Measurements from ENCODE around the gene OSBPL6. TPM values are rescaled to one million over a fixed set of nuclear protein-coding genes. Genes with fewer than 3 reads are reported as not detected.

The OSBPL6 gene
- total RNA-seq, 2 donors from 2014 or later, result 0.95 to 4.6 TPM

- DNase-seq (ENCODE audit: low spot score), result no peak
- Histone ChIP-seq H3K27ac (no peak overlapping the region), H3K4me1 (ENCODE audit: control insufficient read depth in 1 of 2, low read depth in 2 of 2) (peaks cover 0 to 20% of the 10 kb centered on the region in 2 donors), H3K27me3 (replicated peaks; ENCODE audit: insufficient read depth) (no peaks in the 10 kb centered on the region), H3K4me3 (no peak overlapping the region), H3K36me3 (no peaks in the 10 kb centered on the region), H3K9me3 (no peaks in the 10 kb centered on the region)
- ATAC-seq (ENCODE audit: insufficient number of reproducible peaks, low FRiP score, low read depth), result no peak
- no peak for TF ChIP-seq CTCF (IDR thresholded peaks at IDR 0.05)
Measured at GRCh38 chr2:178268435-178268834, 74.1 kb downstream of the OSBPL6 start.

GRCh38 chr2:178269438-178270224, 75.3 kb downstream of the OSBPL6 start:
- Histone ChIP-seq H3K4me1 (ENCODE audit: control insufficient read depth in 1 of 2, low read depth in 2 of 2) (peaks cover 0 to 20% of the 10 kb centered on the region in 2 donors), H3K36me3 (no peaks in the 10 kb centered on the region), H3K4me3 (no peak overlapping the region), H3K27me3 (replicated peaks; ENCODE audit: insufficient read depth) (no peaks in the 10 kb centered on the region), H3K9me3 (no peaks in the 10 kb centered on the region), H3K27ac (no peak overlapping the region)
- DNase-seq (ENCODE audit: low spot score), result no peak
- no peak for TF ChIP-seq CTCF (IDR thresholded peaks at IDR 0.05)
- ATAC-seq (ENCODE audit: insufficient number of reproducible peaks, low FRiP score, low read depth), result no peak

GRCh38 chr2:178270338-178270737, 76.0 kb downstream of the OSBPL6 start:
- no peaks in the 10 kb centered on the region for H3K36me3 ChIP-seq
- no peak for DNase-seq (ENCODE audit: low spot score)
- H3K27ac ChIP-seq, result no peak overlapping the region
- H3K27me3 ChIP-seq (replicated peaks; ENCODE audit: insufficient read depth), result no peaks in the 10 kb centered on the region
- ATAC-seq (ENCODE audit: insufficient number of reproducible peaks, low FRiP score, low read depth), result no peak
- TF ChIP-seq CTCF (IDR thresholded peaks at IDR 0.05), result no peak
- no peak overlapping the region for H3K4me3 ChIP-seq
- H3K4me1 ChIP-seq (ENCODE audit: control insufficient read depth in 1 of 2, low read depth in 2 of 2), result peaks cover 0 to 20% of the 10 kb centered on the region in 2 donors
- H3K9me3 ChIP-seq, result no peaks in the 10 kb centered on the region

GRCh38 chr2:178271094-178271493, 76.8 kb downstream of the OSBPL6 start:
- H3K36me3 ChIP-seq, result no peaks in the 10 kb centered on the region
- TF ChIP-seq CTCF (IDR thresholded peaks at IDR 0.05), result no peak
- H3K27ac ChIP-seq, result peak overlapping the region in 1 of 2 donors; percentile 68
- DNase-seq (ENCODE audit: low spot score), result no peak
- no peak overlapping the region for H3K4me3 ChIP-seq
- peaks cover 0 to 20% of the 10 kb centered on the region in 2 donors for H3K4me1 ChIP-seq (ENCODE audit: control insufficient read depth in 1 of 2, low read depth in 2 of 2)
- ATAC-seq (ENCODE audit: insufficient number of reproducible peaks, low FRiP score, low read depth), result no peak
- no peaks in the 10 kb centered on the region for H3K9me3 ChIP-seq
- H3K27me3 ChIP-seq (replicated peaks; ENCODE audit: insufficient read depth), result no peaks in the 10 kb centered on the region

GRCh38 chr2:178271629-178272333, 77.5 kb downstream of the OSBPL6 start:
- Histone ChIP-seq H3K4me3 (peak overlapping the region; percentile 1), H3K36me3 (no peaks in the 10 kb centered on the region), H3K9me3 (no peaks in the 10 kb centered on the region), H3K27me3 (replicated peaks; ENCODE audit: insufficient read depth) (no peaks in the 10 kb centered on the region), H3K27ac (peak overlapping the region; percentile 41 to 68), H3K4me1 (ENCODE audit: control insufficient read depth in 1 of 2, low read depth in 2 of 2) (peaks cover 0 to 20% of the 10 kb centered on the region in 2 donors)
- ATAC-seq (ENCODE audit: insufficient number of reproducible peaks, low FRiP score, low read depth), result peak; percentile 53
- no peak for TF ChIP-seq CTCF (IDR thresholded peaks at IDR 0.05)
- peak; percentile 39 for DNase-seq (ENCODE audit: low spot score)

Measured in thoracic aorta (tissue), 2 donors.